ENCODE data around the gene RIMBP3C.

GRCh38 chr22:21590809-21591641 is 39.8 kb upstream of the RIMBP3C start:
- no peak for TF ChIP-seq CTCF (IDR thresholded peaks at IDR 0.05)
- TF ChIP-seq EZH2 (IDR thresholded peaks at IDR 0.05; ENCODE audit: borderline replicate concordance, insufficient read depth, low read depth, low read length, poor library complexity, severe bottlenecking): no peak

All from B cell (primary cell).